SK-N-SH (cell line): Measurements from ENCODE around the gene ORM1.
"Not testable (repeated sequence)": the region's sequence is repeated elsewhere in the genome, so short reads cannot be mapped to it uniquely, and the experiment has no call there.

ENCODE experiments used
- CTCF ChIP-seq: fragments of 200-600 bp; sonication (generic); IDR thresholded peaks from 2 replicates; pipeline ENCODE4 v1.6.1; 2017; ENCODE audit warnings: antibody characterized with exemption, mild to moderate bottlenecking, moderate library complexity
- EZH2phosphoT487 ChIP-seq: fragments of 200-600 bp; sonication (generic); IDR thresholded peaks from 2 replicates; pipeline ENCODE4 v1.6.1; 2017; ENCODE audit warnings: low read depth, mixed run types, mild to moderate bottlenecking, antibody characterized with exemption, moderate library complexity, borderline replicate concordance
- FOXM1 ChIP-seq: IDR thresholded peaks from 2 replicates; pipeline ENCODE4 v1.4.0; 2012; ENCODE audit warnings: low read depth, mild to moderate bottlenecking
- GABPA ChIP-seq: IDR thresholded peaks from 2 replicates; pipeline ENCODE4 v1.4.0; 2012; ENCODE audit warnings: low read depth, mild to moderate bottlenecking
- JUND ChIP-seq: IDR thresholded peaks from 2 replicates; pipeline ENCODE4 v1.4.0; 2012
- POLR2AphosphoS5 ChIP-seq: IDR thresholded peaks from 2 replicates; pipeline ENCODE4 v1.6.1; 2012; ENCODE audit warnings: low read depth, low read length
- RFX5 ChIP-seq: IDR thresholded peaks from 2 replicates; pipeline ENCODE4 v1.6.1; 2012; ENCODE audit warnings: mild to moderate bottlenecking, improper control_type of control experiment, low read length
- SIN3A ChIP-seq: IDR thresholded peaks from 2 replicates; pipeline ENCODE4 v1.6.1; 2012; ENCODE audit warnings: low read depth, mild to moderate bottlenecking, low read length, moderate library complexity, borderline replicate concordance
- TAF1 ChIP-seq: IDR thresholded peaks from 2 replicates; pipeline ENCODE4 v1.6.1; 2012; ENCODE audit warnings: low read depth, mild to moderate bottlenecking, low read length, moderate library complexity, borderline replicate concordance
- USF2 ChIP-seq: fragments of 150-350 bp; IDR thresholded peaks from 2 replicates; pipeline ENCODE4 v1.6.1; 2017; ENCODE audit warnings: antibody characterized with exemption, low read length, low read depth, borderline replicate concordance

- TF ChIP-seq CTCF, FOXM1, POLR2AphosphoS5, TAF1, EZH2phosphoT487, JUND, GABPA, RFX5, USF2, SIN3A: not testable (repeated sequence)
Measured at GRCh38 chr9:114333718-114334117, 10.8 kb downstream of the ORM1 start.
